Right ventricle myocardium inferior (tissue), 1 donor: Measurements from ENCODE around the gene MRPS34. TPM values are rescaled to one million over a fixed set of nuclear protein-coding genes. Genes with fewer than 3 reads are reported as not detected.

Experiments used
- ATAC-seq: fragments of 200-7000 bp; cut with Tn5 transposase; one replicate; pipeline ENCODE4 v1.9.1; 2020; ENCODE audit warnings: mild to moderate bottlenecking, moderate library complexity
- DNase-seq: peaks from one replicate; pipeline ENCODE4 v3.0.0; 2021; ENCODE audit errors: missing footprints
- intact Hi-C: fragments of 100-400 bp; cut with DNase I; formaldehyde crosslinking; loops from one replicate; pipeline ENCODE4 v1.11.0; 2022
- long read RNA-seq: library from polyadenylated mRNA; unstranded; transcript quantifications from one replicate; pipeline ENCODE4 v2.0.0, GENCODE V29; 2021
- total RNA-seq: library from RNA; stranded (reverse); fragmentation: NEBNext Ultra II Directional; extraction: Animal tissue kit (Norgen Biotek cat#: 25700); gene quantifications from one replicate; pipeline ENCODE4 v1.2.1, GENCODE V29; 2021
- donor health status: DM: no; HTN: yes; CAD: no; lungs with severe emphysema.

Gene MRPS34
- 80.8 TPM for total RNA-seq
- long read RNA-seq, transcript MRPS34-201 (3 exons, 1,040 nt) = minor isoform, 7 of 76 reads
- long read RNA-seq, transcript MRPS34-202 (3 exons, 1,024 nt) = major isoform, 59 of 76 reads
- long read RNA-seq, partial matches to known transcripts = 0 of 76 reads
- long read RNA-seq, other reads (novel, unspliced or antisense) = 10 of 76 reads

DNA sequence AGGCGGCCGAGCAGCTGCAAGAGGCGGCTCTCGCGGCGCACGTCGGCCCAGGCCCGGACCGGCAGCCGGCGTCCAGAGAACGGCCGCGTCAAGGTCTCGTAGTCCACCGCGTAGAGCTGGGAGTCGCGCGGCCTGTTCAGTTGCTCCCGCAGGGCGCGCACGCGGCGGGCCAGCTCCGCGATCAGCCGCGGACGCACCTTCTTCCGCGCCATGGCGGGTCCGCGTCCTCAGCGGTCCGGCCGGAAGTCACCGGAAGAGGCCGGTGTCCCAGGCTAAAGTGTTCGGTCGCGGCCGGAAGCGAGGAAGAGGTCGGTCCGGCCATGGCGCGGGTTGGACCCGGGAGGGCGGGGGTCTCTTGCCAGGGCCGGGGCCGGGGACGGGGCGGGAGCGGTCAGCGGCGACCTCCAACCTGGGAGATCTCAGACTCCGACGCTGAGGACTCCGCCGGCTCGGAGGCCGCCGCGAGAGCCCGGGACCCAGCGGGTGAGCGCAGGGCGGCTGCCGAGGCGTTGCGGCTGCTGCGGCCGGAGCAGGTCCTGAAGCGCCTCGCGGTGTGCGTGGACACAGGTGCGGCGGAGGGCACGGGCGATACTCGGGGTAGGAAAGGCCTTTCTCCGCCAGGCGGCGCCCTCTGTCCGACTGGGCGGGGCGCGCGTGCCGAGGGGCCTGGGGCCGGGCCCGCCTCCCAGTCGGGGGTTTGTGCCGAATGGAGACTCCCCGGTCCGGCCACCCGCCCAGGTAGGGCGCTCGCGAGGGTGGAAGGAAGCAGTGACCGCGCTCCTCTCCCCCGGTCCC, at the start of gene MRPS34:
Gene MRPS34, minus strand, starts transcription at position 227 of the 795 bp plus-strand sequence. Its CDS starts 15 bp downstream, at position 212.
- intact Hi-C loops = no loop called here
- peak; percentile 70 for ATAC-seq

GRCh38 chr16:1821861-1822611, 49.1 kb upstream of the MRPS34 start:
- DNase-seq (no peak), ATAC-seq (no peak)
- intact Hi-C loops = loop anchor here (5.0 kb wide), 1 partner anchor 35 kb away; no protein-coding TSS in a partner anchor

More for the DNA sequence above, at the start of gene MRPS34:
- DNase-seq = peak; percentile 93

GRCh38 chr16:1820946-1821290, 48.0 kb upstream of the MRPS34 start:
- ATAC-seq (no peak), DNase-seq (no peak)
- intact Hi-C loops = loop anchor here (5.0 kb wide), 1 partner anchor 34 kb away; no protein-coding TSS in a partner anchor

GRCh38 chr16:1820096-1820945, 47.4 kb upstream of the MRPS34 start:
- ATAC-seq (no peak), DNase-seq (no peak)
- intact Hi-C loops = loop anchor here (5.0 kb wide), 1 partner anchor 33 kb away; no protein-coding TSS in a partner anchor

GRCh38 chr16:1819611-1820010, 46.7 kb upstream of the MRPS34 start:
- intact Hi-C loops = loop anchor here (5.0 kb wide), 1 partner anchor 32 kb away; no protein-coding TSS in a partner anchor
- no peak for DNase-seq
- no peak for ATAC-seq

GRCh38 chr16:1818873-1819525, 46.1 kb upstream of the MRPS34 start:
- DNase-seq (no peak), ATAC-seq (no peak)
- intact Hi-C loops = no loop called here

DNA sequence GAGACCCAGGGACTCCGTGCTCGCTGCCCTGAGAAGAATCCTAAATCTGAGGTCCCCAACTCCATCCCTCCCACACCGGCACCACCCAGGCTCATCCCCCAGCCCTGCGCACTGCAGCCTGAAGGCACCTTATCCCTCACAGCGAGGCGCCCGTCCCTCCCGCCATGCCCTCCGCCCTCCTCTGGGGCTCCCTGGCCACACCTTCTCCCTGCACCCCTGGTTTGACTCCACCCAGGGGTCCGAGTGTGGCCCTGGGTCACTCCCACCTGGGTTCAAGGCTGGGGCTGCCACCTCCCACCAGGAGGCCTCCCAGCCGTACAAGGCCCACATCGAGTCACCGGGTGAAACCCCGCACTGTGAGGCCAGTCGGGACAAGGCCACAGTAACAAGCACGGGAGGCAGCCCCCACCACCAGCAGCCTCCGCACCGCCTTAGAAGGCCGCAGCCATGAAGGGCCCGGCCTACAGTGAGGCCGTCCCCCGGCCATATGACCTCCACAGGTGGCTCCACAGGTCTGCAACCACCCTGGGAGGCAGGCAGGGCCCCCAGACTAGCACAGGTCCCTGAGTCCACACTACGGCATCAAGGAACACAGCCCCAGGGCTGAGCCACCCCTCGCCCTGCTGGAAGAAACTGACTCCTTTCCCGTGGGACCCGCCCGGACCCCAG, 45.4 kb upstream of the MRPS34 start:
- no peak for ATAC-seq
- intact Hi-C loops = no loop called here
- no peak for DNase-seq

DNA sequence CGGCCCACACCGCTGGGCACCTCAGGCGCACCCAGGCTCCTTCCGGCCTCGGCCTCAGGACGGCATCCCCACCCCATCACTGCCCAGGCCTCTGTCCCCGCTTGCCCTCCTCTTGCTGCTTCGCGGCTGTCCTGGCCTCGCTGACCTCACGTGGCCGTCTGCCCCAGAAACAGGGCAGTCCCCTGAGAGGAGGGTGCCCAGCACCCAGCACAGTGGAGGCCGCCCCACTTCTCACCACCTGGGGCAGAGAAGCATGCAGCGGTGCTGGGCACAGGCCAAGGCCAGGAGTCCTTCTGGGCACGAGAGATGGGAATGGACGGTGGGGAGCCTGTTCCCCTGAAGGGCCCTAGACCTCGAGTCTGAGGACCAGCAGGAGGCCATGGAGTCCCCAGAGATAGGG, 44.8 kb upstream of the MRPS34 start:
- intact Hi-C loops = no loop called here
- ATAC-seq (no peak), DNase-seq (no peak)

- intact Hi-C loops = no loop called here
- ATAC-seq (no peak), DNase-seq (no peak)
These were observed 44.3 kb upstream of the MRPS34 start for GRCh38 chr16:1817276-1817589.

- no peak for DNase-seq
- intact Hi-C loops = no loop called here
- ATAC-seq = no peak
These were observed 43.7 kb upstream of the MRPS34 start for GRCh38 chr16:1816396-1817275.

GRCh38 chr16:1815461-1815860, 42.5 kb upstream of the MRPS34 start:
- ATAC-seq = no peak
- intact Hi-C loops = no loop called here
- no peak for DNase-seq

GRCh38 chr16:1812732-1813163, 39.8 kb upstream of the MRPS34 start:
- intact Hi-C loops = no loop called here
- ATAC-seq (peak; percentile 94), DNase-seq (peak; percentile 87)

DNA sequence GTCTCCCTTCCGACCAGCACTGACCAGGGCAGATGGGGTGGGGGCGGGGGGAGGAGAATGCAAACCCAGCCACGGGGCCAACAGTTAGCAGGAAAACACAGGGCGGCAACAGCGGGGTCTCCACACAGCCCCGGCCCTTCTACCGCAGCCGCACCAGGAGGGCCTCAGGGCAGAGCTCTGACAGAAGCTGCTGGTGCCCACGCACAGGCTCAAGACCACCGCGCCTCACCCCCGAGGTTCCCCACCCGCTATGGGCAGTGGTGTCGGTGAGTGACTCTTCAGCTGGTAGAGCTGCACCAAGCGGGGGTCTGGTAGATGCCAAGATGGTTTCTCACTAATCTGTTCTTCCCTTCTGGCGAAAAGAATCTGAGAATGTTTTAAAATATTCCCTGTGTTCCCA, 37.6 kb upstream of the MRPS34 start:
- no peak for DNase-seq
- intact Hi-C loops = no loop called here

GRCh38 chr16:1810106-1810505, 37.2 kb upstream of the MRPS34 start:
- ATAC-seq (no peak), DNase-seq (no peak)
- intact Hi-C loops = no loop called here

More for the DNA sequence above, 37.6 kb upstream of the MRPS34 start:
- no peak for ATAC-seq

- intact Hi-C loops = no loop called here
- ATAC-seq = no peak
- no peak for DNase-seq
These were observed 36.4 kb upstream of the MRPS34 start for GRCh38 chr16:1809281-1809801.

GRCh38 chr16:1808691-1809090, 35.8 kb upstream of the MRPS34 start:
- intact Hi-C loops = no loop called here
- DNase-seq (no peak), ATAC-seq (no peak)

DNA sequence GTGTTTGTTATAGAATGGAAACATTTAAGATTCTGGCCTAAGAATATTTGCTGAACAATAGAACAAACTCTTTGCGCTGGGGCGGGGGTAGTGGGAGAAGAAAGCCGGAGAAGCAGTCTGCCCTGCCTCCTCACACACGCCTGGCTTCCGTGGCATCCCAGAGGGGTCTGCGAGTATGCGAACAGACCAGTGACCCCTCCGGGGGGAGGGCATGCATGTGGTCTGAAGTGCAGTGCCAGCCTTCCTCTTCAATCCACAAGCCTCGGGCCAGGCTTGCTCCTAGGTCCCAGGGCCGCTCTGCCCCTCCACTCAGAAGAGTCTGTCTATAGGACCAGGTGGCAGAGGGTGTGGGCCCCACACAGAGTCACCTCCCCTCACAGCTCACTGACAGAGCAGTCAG, 34.7 kb upstream of the MRPS34 start:
- intact Hi-C loops = no loop called here
- ATAC-seq (no peak), DNase-seq (no peak)
